GM12874 (cell line): ENCODE data around the gene JAK1.

Experiments
- TF ChIP-seq, protein P1 (sequence below): IDR thresholded peaks from 2 replicates; pipeline ENCODE4 v1.5.1; 2011; ENCODE audit warnings: low read depth, mild to moderate bottlenecking, control low read depth, low read length, moderate library complexity; ENCODE audit not compliant: insufficient read depth

JAK1 gene

DNA sequence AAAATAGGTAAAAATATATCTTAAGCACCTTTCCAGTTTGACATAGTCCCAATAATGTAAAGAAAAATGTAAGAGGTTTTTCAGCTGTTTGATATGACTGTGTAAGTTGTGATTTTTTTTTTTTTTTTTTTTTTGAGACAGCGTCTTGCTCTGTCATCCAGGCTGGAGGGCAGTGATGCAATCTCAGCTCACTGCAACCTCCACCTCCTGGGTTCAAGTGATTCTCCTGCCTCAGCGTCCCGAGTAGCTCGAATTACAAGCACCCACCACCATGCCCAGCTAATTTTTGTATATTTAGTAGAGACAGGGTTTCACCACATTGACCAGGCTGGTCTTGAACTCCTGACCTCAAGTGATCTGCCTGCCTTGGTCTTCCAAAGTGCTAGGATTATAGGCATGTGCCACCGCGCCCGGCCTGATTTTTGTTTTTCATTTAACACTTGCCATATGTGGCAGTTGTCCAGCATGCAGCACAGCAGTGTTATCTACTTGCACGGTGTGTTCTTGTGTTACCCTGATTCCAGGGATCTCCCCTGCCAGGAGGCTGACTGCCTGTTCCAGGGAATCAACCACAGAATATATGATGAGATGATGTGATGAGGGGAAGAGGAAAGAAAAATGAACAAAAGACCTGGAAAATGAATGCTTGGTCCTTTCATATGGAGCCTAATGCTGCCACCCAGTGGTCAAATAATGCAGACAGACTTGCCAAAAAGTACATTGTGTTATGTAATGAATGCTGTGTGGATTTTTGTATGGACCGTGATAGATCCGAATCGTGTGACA, 142.5 kb downstream of the JAK1 start:
- TF ChIP-seq, protein P1, sequence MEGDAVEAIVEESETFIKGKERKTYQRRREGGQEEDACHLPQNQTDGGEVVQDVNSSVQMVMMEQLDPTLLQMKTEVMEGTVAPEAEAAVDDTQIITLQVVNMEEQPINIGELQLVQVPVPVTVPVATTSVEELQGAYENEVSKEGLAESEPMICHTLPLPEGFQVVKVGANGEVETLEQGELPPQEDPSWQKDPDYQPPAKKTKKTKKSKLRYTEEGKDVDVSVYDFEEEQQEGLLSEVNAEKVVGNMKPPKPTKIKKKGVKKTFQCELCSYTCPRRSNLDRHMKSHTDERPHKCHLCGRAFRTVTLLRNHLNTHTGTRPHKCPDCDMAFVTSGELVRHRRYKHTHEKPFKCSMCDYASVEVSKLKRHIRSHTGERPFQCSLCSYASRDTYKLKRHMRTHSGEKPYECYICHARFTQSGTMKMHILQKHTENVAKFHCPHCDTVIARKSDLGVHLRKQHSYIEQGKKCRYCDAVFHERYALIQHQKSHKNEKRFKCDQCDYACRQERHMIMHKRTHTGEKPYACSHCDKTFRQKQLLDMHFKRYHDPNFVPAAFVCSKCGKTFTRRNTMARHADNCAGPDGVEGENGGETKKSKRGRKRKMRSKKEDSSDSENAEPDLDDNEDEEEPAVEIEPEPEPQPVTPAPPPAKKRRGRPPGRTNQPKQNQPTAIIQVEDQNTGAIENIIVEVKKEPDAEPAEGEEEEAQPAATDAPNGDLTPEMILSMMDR: peak; percentile 56

DNA sequence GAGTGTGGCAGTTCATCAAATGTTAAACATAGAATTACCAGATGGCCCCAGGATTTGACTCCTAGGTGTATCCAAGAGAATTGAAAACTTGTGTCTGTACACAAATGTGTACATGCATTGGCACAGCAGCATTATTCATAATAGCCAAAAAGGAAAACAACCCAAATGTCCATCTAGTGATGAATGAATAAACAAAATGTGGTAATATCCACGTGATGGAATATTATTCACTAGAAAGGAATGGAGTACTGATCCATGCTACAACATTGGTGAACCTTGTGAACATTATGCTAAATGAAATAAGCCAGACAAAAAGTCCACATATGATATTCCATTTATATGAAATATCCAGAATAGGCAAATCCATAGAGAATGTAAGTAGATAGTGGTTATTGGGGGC, 143.7 kb downstream of the JAK1 start:
- TF ChIP-seq, protein P1: no peak

DNA sequence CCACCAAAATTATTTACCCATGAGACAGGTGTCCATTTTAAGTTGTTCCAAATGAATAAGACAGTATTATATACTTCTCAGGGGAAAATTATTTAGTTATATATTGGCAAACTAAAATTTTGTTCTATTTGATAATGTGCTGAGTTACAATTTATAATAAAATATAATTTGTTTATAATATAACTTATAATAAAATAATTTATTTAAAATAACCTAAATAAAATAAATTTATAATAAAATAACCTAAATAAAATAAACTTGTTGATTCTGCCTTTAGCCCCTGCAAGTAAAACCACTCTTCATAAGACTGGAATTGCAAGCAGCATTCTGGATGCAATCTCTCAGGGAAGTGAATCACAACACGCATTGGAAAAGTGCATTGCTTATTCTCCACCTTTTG, 151.9 kb downstream of the JAK1 start:
- TF ChIP-seq, protein P1: no peak

DNA sequence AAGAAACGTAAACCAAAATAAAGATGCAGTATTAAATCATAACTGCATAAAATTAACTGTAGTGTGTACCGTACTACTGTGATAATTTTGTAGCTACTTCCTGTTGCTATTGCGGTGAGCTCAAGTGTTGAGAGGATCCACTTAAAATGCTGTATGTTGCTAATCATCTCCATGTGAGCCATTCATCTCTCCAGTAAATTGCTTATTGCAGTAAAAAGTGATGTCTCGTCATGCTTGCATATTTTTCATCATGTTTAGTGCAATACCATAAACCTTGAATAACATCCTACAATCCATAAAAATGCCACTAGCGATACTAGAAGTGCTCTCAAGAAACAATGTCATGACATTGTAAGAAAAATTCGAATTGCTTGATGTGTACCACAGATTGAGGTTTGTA, 155.2 kb downstream of the JAK1 start:
- TF ChIP-seq, protein P1: no peak

DNA sequence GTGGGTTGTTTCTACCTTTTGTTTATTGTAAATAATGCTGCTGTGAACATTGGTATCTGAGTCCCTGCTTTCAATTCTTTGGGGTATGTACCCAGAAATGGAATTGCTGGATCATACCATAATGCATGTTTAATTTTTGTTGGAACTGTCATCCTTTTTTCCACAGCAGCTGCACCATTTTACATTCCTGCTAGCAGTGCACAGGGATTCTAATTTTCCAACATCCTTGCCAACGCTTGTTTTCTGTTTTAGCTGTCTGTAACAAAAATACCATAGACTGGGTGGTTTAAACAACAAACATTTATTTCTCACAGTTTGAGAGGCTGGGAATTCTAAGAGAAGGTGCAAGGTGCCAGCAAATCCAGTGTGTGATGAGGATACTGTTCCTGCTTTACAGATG, 156.3 kb downstream of the JAK1 start:
- TF ChIP-seq, protein P1: no peak

DNA sequence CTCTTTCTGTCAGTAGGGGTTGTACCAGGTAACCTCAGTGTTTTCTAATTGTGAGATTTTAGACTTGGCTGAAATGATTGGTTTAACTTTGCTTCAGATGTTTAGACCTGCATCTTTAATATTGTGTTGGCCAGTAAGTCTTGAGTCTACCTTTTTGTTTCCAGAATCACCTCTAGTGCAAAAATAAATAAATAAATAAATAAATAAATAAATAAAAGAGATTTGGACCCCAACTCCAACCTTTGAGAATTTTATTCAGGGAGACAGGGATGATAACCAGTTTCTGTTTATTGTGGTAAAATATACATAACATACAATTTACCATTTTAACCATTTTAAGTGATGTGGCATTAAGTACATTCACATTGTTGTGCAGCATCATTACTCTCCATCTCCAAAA, 157.0 kb downstream of the JAK1 start:
- TF ChIP-seq, protein P1: no peak

DNA sequence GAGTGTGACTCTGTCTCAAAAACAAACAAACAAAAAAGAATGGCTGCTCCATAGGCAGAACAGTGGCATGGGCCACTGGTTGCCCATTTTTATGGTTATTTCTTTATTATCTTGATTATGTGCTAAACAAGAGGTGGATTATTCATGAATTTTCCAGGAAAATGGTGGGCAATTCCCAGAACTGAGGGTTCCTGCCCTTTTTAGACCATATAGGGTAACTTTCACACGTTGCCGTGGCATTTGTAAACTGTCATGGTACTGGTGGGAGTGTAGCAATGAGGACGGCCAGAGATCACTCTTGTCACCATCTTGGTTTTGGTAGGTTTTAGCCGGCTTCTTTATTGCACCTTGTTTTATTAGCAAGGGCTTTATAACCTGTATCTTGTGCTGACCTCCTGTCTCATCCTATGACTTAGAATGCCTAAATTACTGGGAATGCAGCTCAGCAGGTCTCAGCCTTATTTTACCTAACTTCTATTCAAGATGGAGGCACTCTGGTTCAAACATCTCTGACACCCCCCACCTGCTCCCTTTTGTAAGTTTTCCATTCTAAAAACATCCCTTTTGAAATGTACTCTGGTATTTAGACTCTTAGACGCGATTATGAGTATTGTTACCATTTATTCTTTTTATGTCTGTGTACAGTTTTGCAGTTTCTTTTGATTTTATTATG, 164.4 kb downstream of the JAK1 start:
- TF ChIP-seq, protein P1: no peak
